Neural progenitor cell (in vitro differentiated cells): Measurements from ENCODE around the gene PAX7.
"Not testable (repeated sequence)": the region's sequence is repeated elsewhere in the genome, so short reads cannot be mapped to it uniquely, and the experiment has no call there.

ENCODE experiments used
- EZH2 ChIP-seq: fragments of 200-600 bp; sonication (generic); IDR thresholded peaks from 2 replicates; pipeline ENCODE4 v1.6.1; 2017; ENCODE audit warnings: antibody characterized with exemption, mild to moderate bottlenecking, moderate library complexity
- EZH2phosphoT487 ChIP-seq: fragments of 200-600 bp; sonication (generic); IDR thresholded peaks from 2 replicates; pipeline ENCODE4 v1.6.1; 2017; ENCODE audit warnings: antibody characterized with exemption
- TF ChIP-seq, protein P1 (sequence below): fragments of 200-600 bp; sonication (generic); IDR thresholded peaks from 2 replicates; pipeline ENCODE4 v1.5.1; 2017; ENCODE audit warnings: antibody characterized with exemption, mild to moderate bottlenecking

GRCh38 chr1:18767576-18767975, 136.9 kb downstream of the PAX7 start:
- TF ChIP-seq, protein P1, sequence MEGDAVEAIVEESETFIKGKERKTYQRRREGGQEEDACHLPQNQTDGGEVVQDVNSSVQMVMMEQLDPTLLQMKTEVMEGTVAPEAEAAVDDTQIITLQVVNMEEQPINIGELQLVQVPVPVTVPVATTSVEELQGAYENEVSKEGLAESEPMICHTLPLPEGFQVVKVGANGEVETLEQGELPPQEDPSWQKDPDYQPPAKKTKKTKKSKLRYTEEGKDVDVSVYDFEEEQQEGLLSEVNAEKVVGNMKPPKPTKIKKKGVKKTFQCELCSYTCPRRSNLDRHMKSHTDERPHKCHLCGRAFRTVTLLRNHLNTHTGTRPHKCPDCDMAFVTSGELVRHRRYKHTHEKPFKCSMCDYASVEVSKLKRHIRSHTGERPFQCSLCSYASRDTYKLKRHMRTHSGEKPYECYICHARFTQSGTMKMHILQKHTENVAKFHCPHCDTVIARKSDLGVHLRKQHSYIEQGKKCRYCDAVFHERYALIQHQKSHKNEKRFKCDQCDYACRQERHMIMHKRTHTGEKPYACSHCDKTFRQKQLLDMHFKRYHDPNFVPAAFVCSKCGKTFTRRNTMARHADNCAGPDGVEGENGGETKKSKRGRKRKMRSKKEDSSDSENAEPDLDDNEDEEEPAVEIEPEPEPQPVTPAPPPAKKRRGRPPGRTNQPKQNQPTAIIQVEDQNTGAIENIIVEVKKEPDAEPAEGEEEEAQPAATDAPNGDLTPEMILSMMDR = not testable (repeated sequence)
- TF ChIP-seq EZH2, EZH2phosphoT487: not testable (repeated sequence)
